GM12878 (cell line): ENCODE measurements around the gene SPDYC. TPM values are rescaled to one million over a fixed set of nuclear protein-coding genes. Genes with fewer than 3 reads are reported as not detected.
A peak's percentile ranks its signal among the peaks of the same experiment; 100 is the strongest.

Source experiments
- ATAC-seq: fragments of 200-7000 bp; cut with Tn5 transposase; 3 replicates; pipeline ENCODE4 v1.9.1; 2020; ENCODE audit warnings: mild to moderate bottlenecking, moderate library complexity
- BruUV-seq: library from RNA; stranded (reverse); fragments of 400-500 nt; replicated peaks from 2 replicates; lab custom pipeline; 2021; lab: Mats Ljungman, UMichigan
- CTCF ChIA-PET: fragments of 300-600 bp; sonication (Branson Sonifier 250); formaldehyde crosslinking; extraction: SDS; loops from one replicate; lab custom pipeline; 2021; ENCODE audit warnings: inconsistent platforms; lab: Yijun Ruan, JAX
- POLR2A ChIA-PET: fragments of 350-600 bp; formaldehyde crosslinking; extraction: SDS; loops from one replicate; lab custom pipeline; 2021; ENCODE audit warnings: inconsistent platforms; lab: Charles Lee
- RAD21 ChIA-PET: fragments of 300-600 bp; sonication (Branson Sonifier 250); formaldehyde crosslinking; loops from one replicate; lab custom pipeline; 2023; ENCODE audit warnings: antibody characterized with exemption; ENCODE audit not compliant: unreplicated experiment; lab: Charles Lee
- SMC1A ChIA-PET: fragments of 300-600 bp; sonication (Branson Sonifier 250); formaldehyde crosslinking; loops from one replicate; lab custom pipeline; 2023; ENCODE audit not compliant: unreplicated experiment, uncharacterized antibody; lab: Charles Lee
- DNase-seq: peaks from one replicate; pipeline ENCODE4 v3.0.0-alpha.2; 2011; ENCODE audit warnings: low read depth, low spot score
- FAIRE-seq: peaks from 3 replicates; lab custom pipeline; 2011; peaks lifted over from hg19 to GRCh38; lab: Jason Lieb, UNC
- H2AFZ ChIP-seq: 2 replicates; pipeline ENCODE4 v1.6.0; 2011; ENCODE audit warnings: low read depth, low read length, control low read depth; ENCODE audit not compliant: control insufficient read depth
- H3K27ac ChIP-seq: 2 replicates; pipeline ENCODE4 v1.5.1; 2011; ENCODE audit warnings: control low read depth; ENCODE audit not compliant: control insufficient read depth, insufficient read depth
- H3K27me3 ChIP-seq, 2 experiments: replicated peaks in 1 of 2; 2 replicates each; pipeline versions ENCODE4 v1.6.0 to v1.6.1; 2011; ENCODE audit warnings: low read length in 1 of 2; ENCODE audit not compliant: control insufficient read depth in 2 of 2, insufficient read depth in 2 of 2
- H3K36me3 ChIP-seq, 2 experiments: 2 replicates each; pipeline ENCODE4 v1.5.1; 2011; ENCODE audit warnings: low read length in 1 of 2; ENCODE audit not compliant: control insufficient read depth in 2 of 2, insufficient read depth in 2 of 2
- H3K4me1 ChIP-seq: 2 replicates; pipeline ENCODE4 v1.6.1; 2011; ENCODE audit warnings: mild to moderate bottlenecking, low read length, moderate library complexity, mixed read lengths; ENCODE audit not compliant: control insufficient read depth, insufficient read depth
- H3K4me2 ChIP-seq: 2 replicates; pipeline ENCODE4 v1.6.0; 2011; ENCODE audit warnings: control low read depth; ENCODE audit not compliant: control insufficient read depth, insufficient read depth
- H3K4me3 ChIP-seq: fragments of 200-600 bp; sonication (generic); 2 replicates; pipeline ENCODE4 v1.5.1; 2016
- H3K79me2 ChIP-seq: 2 replicates; pipeline ENCODE4 v1.6.0; 2011; ENCODE audit warnings: low read length; ENCODE audit not compliant: control insufficient read depth, insufficient read depth
- H3K9ac ChIP-seq: 2 replicates; pipeline ENCODE4 v1.8.0; 2011; ENCODE audit warnings: low read length, control low read depth, mixed read lengths; ENCODE audit not compliant: control insufficient read depth, insufficient read depth
- H3K9me3 ChIP-seq: replicated peaks from 3 replicates; pipeline ENCODE4 v1.5.1; 2011; ENCODE audit warnings: mild to moderate bottlenecking, low read length; ENCODE audit not compliant: control insufficient read depth, insufficient read depth
- H4K20me1 ChIP-seq: 2 replicates; pipeline ENCODE4 v1.6.0; 2011; ENCODE audit not compliant: control insufficient read depth, insufficient read depth
- BHLHE40 ChIP-seq, 2 experiments: fragments of 450-650 bp in 1 of 2; IDR thresholded peaks; 2 replicates each; pipeline ENCODE4 v1.6.1; 2011 to 2017; ENCODE audit warnings: low read depth in 2 of 2, borderline replicate concordance in 1 of 2, improper control_type of control experiment in 1 of 2, low read length in 1 of 2, mild to moderate bottlenecking in 1 of 2
- NFIC ChIP-seq: IDR thresholded peaks from 2 replicates; pipeline ENCODE4 v1.6.1; 2012; ENCODE audit warnings: low read depth, mild to moderate bottlenecking, inconsistent platforms, low read length, moderate library complexity
- ZNF24 ChIP-seq: fragments of 450-650 bp; IDR thresholded peaks from 2 replicates; pipeline ENCODE4 v1.6.1; 2017; ENCODE audit warnings: antibody characterized with exemption, mild to moderate bottlenecking
- ZSCAN29 ChIP-seq: fragments of 450-650 bp; IDR thresholded peaks from 2 replicates; pipeline ENCODE4 v1.6.1; 2017; ENCODE audit warnings: mild to moderate bottlenecking, moderate library complexity
- WGBS: methylation state at CpG from one replicate; pipeline ENCODE4 v1.1.6; 2016; ENCODE audit warnings: low lambda C conversion rate; ENCODE audit not compliant: insufficient replicate concordance, insufficient coverage; ENCODE audit errors: missing lambda C conversion rate; 5-methylcytosine and 5-hydroxymethylcytosine counted together
- in situ Hi-C: fragments of 300-500 bp; cut with MboI; formaldehyde crosslinking; loops from 9 replicates; pipeline ENCODE4 v1.14.3; 2018; ENCODE audit warnings: mixed read lengths
- intact Hi-C: fragments of 100-400 bp; cut with micrococcal nuclease; formaldehyde crosslinking; loops from one replicate; pipeline ENCODE4 v1.14.2; 2022; ENCODE audit not compliant: unreplicated experiment
- polyA plus RNA-seq, 11 experiments: library from polyadenylated mRNA; depleted of rRNA in 4 of 11; unstranded in 6 of 11; stranded (reverse) in 5 of 11; fragments of >200 nt; fragmentation: Nextera tagmentation in 4 of 11; fragmentation: Illumina TruSeq in 1 of 11; extraction: Ambion mirVana in 4 of 11; extraction: Trizol in 1 of 11; gene quantifications; 1 replicate in 1 of 11; 2 replicates in 10 of 11; pipeline versions ENCODE4 v1.2.1 to v1.2.3, GENCODE V29; 2011 to 2016; ENCODE audit warnings: inconsistent platforms in 2 of 11, missing spikeins in 2 of 11, low read depth in 1 of 11
- total RNA-seq, 4 experiments: library from RNA; depleted of rRNA in 3 of 4; stranded (reverse); fragments of >200 nt in 3 of 4; fragmentation: Illumina TruSeq in 1 of 4; extraction: Trizol in 1 of 4; gene quantifications; 2 replicates each; pipeline versions ENCODE4 v1.2.1 to v1.2.3, GENCODE V29; 2013 to 2021
- TF ChIP-seq, protein P1 (sequence below): fragments of 150-350 bp; IDR thresholded peaks from 2 replicates; pipeline ENCODE4 v1.6.1; 2016; ENCODE audit warnings: low read depth, low read length
- TF ChIP-seq, protein P2 (sequence below): IDR thresholded peaks from 2 replicates; pipeline ENCODE4 v1.6.1; 2011; ENCODE audit warnings: borderline replicate concordance, low read depth, mild to moderate bottlenecking, moderate library complexity, low read length; ENCODE audit not compliant: insufficient read depth, poor library complexity, severe bottlenecking
- TF ChIP-seq, protein P3 (sequence below): fragments of 450-650 bp; formaldehyde crosslinking; IDR thresholded peaks from 2 replicates; pipeline ENCODE4 v1.5.0; 2022; ENCODE audit warnings: mild to moderate bottlenecking, missing genetic modification characterization
- TF ChIP-seq, protein P4 (sequence below): fragments of 450-650 bp; IDR thresholded peaks from 2 replicates; pipeline ENCODE4 v1.6.1; 2017; ENCODE audit warnings: mild to moderate bottlenecking
- TF ChIP-seq, protein P5 (sequence below): fragments of 450-650 bp; IDR thresholded peaks from 2 replicates; pipeline ENCODE4 v1.6.1; 2016; ENCODE audit warnings: mild to moderate bottlenecking

SPDYC gene
- total and polyA plus RNA-seq, 10 of the 15 experiments (the other 5 are each of a cell fraction or from before 2014, with no cell fraction given) = not detected

DNA sequence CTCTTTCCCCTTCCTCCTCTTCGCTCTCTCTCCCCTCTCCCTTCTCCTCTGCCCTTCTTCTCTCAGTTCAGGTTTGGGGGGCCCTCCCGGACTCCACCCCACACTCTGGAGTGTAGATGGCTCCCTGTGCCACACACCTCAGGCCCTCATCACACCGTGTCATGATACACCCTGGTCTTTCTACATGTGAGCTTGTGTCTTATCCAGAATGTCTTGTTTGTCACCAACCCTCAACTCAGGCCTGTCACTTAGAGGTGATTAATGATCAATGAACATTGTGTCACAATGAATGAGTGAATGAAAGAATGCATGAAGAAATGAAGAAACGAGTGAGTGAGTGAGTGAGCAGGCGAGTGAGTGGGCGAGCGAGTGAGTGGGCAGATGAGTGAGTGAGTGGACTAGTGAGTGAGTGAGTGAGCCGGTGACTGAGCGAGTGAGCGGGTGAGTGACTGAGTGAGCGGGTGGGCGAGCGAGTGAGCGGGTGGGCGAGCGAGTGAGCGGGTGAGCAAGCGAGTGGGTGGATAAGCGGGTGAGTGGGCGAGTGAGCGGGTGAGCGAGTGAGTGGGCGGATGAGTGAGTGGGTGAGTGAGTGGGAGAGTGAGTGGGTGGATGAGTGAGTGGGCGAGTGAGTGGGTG, 45.5 kb downstream of the SPDYC start (continued):
- TF ChIP-seq, protein P1, sequence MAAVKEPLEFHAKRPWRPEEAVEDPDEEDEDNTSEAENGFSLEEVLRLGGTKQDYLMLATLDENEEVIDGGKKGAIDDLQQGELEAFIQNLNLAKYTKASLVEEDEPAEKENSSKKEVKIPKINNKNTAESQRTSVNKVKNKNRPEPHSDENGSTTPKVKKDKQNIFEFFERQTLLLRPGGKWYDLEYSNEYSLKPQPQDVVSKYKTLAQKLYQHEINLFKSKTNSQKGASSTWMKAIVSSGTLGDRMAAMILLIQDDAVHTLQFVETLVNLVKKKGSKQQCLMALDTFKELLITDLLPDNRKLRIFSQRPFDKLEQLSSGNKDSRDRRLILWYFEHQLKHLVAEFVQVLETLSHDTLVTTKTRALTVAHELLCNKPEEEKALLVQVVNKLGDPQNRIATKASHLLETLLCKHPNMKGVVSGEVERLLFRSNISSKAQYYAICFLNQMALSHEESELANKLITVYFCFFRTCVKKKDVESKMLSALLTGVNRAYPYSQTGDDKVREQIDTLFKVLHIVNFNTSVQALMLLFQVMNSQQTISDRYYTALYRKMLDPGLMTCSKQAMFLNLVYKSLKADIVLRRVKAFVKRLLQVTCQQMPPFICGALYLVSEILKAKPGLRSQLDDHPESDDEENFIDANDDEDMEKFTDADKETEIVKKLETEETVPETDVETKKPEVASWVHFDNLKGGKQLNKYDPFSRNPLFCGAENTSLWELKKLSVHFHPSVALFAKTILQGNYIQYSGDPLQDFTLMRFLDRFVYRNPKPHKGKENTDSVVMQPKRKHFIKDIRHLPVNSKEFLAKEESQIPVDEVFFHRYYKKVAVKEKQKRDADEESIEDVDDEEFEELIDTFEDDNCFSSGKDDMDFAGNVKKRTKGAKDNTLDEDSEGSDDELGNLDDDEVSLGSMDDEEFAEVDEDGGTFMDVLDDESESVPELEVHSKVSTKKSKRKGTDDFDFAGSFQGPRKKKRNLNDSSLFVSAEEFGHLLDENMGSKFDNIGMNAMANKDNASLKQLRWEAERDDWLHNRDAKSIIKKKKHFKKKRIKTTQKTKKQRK = no peak
- TF ChIP-seq BHLHE40 (IDR thresholded peaks at IDR 0.05; ENCODE audit: borderline replicate concordance in 1 of 2, low read depth in 2 of 2, low read length in 1 of 2) = no peak

DNA sequence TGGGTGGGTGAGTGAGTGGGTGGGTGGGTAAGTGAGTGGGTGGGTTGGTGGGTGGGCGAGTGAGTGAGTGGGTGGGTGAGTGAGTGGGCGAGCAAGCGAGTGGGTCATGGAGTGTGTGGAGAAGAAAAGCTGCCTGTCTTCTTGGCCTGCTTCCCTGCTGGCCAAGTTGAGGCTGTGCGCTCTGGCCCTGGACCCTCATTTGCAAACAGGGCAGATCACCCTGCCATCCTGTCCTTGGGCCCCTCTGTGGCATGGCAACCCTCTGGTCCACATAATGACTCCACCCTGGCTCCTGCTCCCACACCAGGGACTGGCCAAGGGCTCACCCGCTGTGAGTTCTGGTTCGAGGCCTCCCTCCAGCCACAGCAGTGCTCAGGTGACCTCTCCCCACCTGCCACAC, 46.8 kb downstream of the SPDYC start:
- Histone ChIP-seq H3K36me3 (no peaks in the 10 kb centered on the region), H4K20me1 (no peaks in the 10 kb centered on the region), H3K9ac (no peak overlapping the region), H3K9me3 (no peaks in the 10 kb centered on the region), H3K79me2 (no peaks in the 10 kb centered on the region), H3K4me1 (peaks cover 7% of the 10 kb centered on the region), H3K4me3 (no peak overlapping the region), H3K27ac (no peak overlapping the region), H3K4me2 (no peak overlapping the region), H3K27me3 (no peaks in the 10 kb centered on the region), H2AFZ (no peak overlapping the region)
- FAIRE-seq = no peak
- in situ Hi-C loops (no loop called here), intact Hi-C loops (no loop called here)
- WGBS = 45% methylated on average over 3 of the region's 6 CpGs
- ChIA-PET SMC1A (no interaction called here), CTCF (interaction anchor here (0.6 kb wide), 1 partner anchor 55 kb away, joined by 3 read pairs; no protein-coding TSS in a partner anchor), RAD21 (no interaction called here), POLR2A (no interaction called here)
- BruUV-seq = no TSS peak
- 0 out of 3 replicates have a peak, but pooled peaks have one; percentile 20 for ATAC-seq
- no peak for DNase-seq
- TF ChIP-seq, protein P2, sequence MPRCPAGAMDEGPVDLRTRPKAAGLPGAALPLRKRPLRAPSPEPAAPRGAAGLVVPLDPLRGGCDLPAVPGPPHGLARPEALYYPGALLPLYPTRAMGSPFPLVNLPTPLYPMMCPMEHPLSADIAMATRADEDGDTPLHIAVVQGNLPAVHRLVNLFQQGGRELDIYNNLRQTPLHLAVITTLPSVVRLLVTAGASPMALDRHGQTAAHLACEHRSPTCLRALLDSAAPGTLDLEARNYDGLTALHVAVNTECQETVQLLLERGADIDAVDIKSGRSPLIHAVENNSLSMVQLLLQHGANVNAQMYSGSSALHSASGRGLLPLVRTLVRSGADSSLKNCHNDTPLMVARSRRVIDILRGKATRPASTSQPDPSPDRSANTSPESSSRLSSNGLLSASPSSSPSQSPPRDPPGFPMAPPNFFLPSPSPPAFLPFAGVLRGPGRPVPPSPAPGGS = no peak
- TF ChIP-seq NFIC (no peak), ZSCAN29 (no peak), ZNF24 (no peak)
- TF ChIP-seq, protein P3, sequence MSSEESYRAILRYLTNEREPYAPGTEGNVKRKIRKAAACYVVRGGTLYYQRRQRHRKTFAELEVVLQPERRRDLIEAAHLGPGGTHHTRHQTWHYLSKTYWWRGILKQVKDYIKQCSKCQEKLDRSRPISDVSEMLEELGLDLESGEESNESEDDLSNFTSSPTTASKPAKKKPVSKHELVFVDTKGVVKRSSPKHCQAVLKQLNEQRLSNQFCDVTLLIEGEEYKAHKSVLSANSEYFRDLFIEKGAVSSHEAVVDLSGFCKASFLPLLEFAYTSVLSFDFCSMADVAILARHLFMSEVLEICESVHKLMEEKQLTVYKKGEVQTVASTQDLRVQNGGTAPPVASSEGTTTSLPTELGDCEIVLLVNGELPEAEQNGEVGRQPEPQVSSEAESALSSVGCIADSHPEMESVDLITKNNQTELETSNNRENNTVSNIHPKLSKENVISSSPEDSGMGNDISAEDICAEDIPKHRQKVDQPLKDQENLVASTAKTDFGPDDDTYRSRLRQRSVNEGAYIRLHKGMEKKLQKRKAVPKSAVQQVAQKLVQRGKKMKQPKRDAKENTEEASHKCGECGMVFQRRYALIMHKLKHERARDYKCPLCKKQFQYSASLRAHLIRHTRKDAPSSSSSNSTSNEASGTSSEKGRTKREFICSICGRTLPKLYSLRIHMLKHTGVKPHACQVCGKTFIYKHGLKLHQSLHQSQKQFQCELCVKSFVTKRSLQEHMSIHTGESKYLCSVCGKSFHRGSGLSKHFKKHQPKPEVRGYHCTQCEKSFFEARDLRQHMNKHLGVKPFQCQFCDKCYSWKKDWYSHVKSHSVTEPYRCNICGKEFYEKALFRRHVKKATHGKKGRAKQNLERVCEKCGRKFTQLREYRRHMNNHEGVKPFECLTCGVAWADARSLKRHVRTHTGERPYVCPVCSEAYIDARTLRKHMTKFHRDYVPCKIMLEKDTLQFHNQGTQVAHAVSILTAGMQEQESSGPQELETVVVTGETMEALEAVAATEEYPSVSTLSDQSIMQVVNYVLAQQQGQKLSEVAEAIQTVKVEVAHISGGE (CRISPR knock-in tag) = no peak
- TF ChIP-seq, protein P4, sequence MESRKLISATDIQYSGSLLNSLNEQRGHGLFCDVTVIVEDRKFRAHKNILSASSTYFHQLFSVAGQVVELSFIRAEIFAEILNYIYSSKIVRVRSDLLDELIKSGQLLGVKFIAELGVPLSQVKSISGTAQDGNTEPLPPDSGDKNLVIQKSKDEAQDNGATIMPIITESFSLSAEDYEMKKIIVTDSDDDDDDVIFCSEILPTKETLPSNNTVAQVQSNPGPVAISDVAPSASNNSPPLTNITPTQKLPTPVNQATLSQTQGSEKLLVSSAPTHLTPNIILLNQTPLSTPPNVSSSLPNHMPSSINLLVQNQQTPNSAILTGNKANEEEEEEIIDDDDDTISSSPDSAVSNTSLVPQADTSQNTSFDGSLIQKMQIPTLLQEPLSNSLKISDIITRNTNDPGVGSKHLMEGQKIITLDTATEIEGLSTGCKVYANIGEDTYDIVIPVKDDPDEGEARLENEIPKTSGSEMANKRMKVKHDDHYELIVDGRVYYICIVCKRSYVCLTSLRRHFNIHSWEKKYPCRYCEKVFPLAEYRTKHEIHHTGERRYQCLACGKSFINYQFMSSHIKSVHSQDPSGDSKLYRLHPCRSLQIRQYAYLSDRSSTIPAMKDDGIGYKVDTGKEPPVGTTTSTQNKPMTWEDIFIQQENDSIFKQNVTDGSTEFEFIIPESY = no peak
- TF ChIP-seq, protein P5, sequence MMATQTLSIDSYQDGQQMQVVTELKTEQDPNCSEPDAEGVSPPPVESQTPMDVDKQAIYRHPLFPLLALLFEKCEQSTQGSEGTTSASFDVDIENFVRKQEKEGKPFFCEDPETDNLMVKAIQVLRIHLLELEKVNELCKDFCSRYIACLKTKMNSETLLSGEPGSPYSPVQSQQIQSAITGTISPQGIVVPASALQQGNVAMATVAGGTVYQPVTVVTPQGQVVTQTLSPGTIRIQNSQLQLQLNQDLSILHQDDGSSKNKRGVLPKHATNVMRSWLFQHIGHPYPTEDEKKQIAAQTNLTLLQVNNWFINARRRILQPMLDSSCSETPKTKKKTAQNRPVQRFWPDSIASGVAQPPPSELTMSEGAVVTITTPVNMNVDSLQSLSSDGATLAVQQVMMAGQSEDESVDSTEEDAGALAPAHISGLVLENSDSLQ = no peak
